Astrocyte of the spinal cord (primary cell): ENCODE data around the gene TUBA4A.
"Not testable (repeated sequence)": the region's sequence is repeated elsewhere in the genome, so short reads cannot be mapped to it uniquely, and the experiment has no call there.

Experiments
- DNase-seq: peaks from one replicate; pipeline ENCODE4 v3.0.0; 2011; ENCODE audit warnings: low read depth, low spot score
- H3K4me3 ChIP-seq: 2 replicates; pipeline ENCODE4 v1.5.1; 2011; ENCODE audit warnings: low read depth, mild to moderate bottlenecking, low read length, moderate library complexity
- CTCF ChIP-seq: IDR thresholded peaks from 2 replicates; pipeline ENCODE4 v1.5.1; 2012; ENCODE audit warnings: low read depth, mild to moderate bottlenecking, low read length, inconsistent platforms
- in situ Hi-C: cut with HindIII; loops from 2 replicates; pipeline ENCODE4 v1.10.0; 2017; ENCODE audit warnings: low sequenced_read_pairs

TUBA4A gene

GRCh38 chr2:219269362-219270054 lies 15.8 kb upstream of the TUBA4A start:
- in situ Hi-C loops = no loop called here
- TF ChIP-seq CTCF = no peak
- no peak for DNase-seq
- no peak overlapping the region for H3K4me3 ChIP-seq

- no peak for TF ChIP-seq CTCF
- DNase-seq = no peak
- in situ Hi-C loops = no loop called here
- H3K4me3 ChIP-seq = no peak overlapping the region
These were observed 14.6 kb upstream of the TUBA4A start for GRCh38 chr2:219268294-219268693.

- in situ Hi-C loops = no loop called here
- DNase-seq = no peak
- no peak overlapping the region for H3K4me3 ChIP-seq
- no peak for TF ChIP-seq CTCF
These were observed 13.2 kb upstream of the TUBA4A start for GRCh38 chr2:219266886-219267285.

- TF ChIP-seq CTCF = no peak
- no peak overlapping the region for H3K4me3 ChIP-seq
- in situ Hi-C loops = no loop called here
- no peak for DNase-seq
These were observed 12.5 kb upstream of the TUBA4A start for GRCh38 chr2:219266232-219266631.

- no peak for TF ChIP-seq CTCF
- DNase-seq = no peak
- H3K4me3 ChIP-seq = no peak overlapping the region
- in situ Hi-C loops = no loop called here
These were observed 7.5 kb upstream of the TUBA4A start for GRCh38 chr2:219261024-219261855.

GRCh38 chr2:219258942-219259341 lies 5.2 kb upstream of the TUBA4A start:
- in situ Hi-C loops, H3K4me3 ChIP-seq, DNase-seq: not testable (repeated sequence)

- H3K4me3 ChIP-seq = no peak overlapping the region
- DNase-seq = no peak
- in situ Hi-C loops = no loop called here
- TF ChIP-seq CTCF = no peak
These were observed 978 bp upstream of the TUBA4A start for GRCh38 chr2:219254590-219255201.
